GM23338 (cell line): ENCODE measurements around the gene EPAS1. TPM values are rescaled to one million over a fixed set of nuclear protein-coding genes. Genes with fewer than 3 reads are reported as not detected.
A peak's percentile ranks its signal among the peaks of the same experiment; 100 is the strongest.

Source experiments
- ATAC-seq: fragments of 200-7000 bp; cut with Tn5 transposase; 3 replicates; pipeline ENCODE4 v1.9.1; 2020
- DNase-seq: peaks from one replicate; pipeline ENCODE4 v3.0.0-alpha.2; 2015; ENCODE audit warnings: low spot score
- H2AFZ ChIP-seq: fragments of 200-600 bp; sonication (generic); 2 replicates; pipeline ENCODE4 v1.8.0; 2016; ENCODE audit warnings: antibody characterized with exemption, mild to moderate bottlenecking, moderate library complexity
- H3F3A ChIP-seq: fragments of 200-600 bp; sonication (generic); replicated peaks from 2 replicates; pipeline ENCODE4 v1.8.0; 2017; ENCODE audit warnings: antibody characterized with exemption, mixed run types, low read depth
- H3K27ac ChIP-seq: fragments of 200-600 bp; sonication (generic); 2 replicates; pipeline ENCODE4 v1.6.1; 2016; ENCODE audit warnings: low read depth
- H3K27me3 ChIP-seq: fragments of 200-600 bp; sonication (generic); 2 replicates; pipeline ENCODE4 v1.8.0; 2016; ENCODE audit warnings: mild to moderate bottlenecking, mixed run types, moderate library complexity; ENCODE audit not compliant: insufficient read depth
- H3K36me3 ChIP-seq: fragments of 200-600 bp; sonication (generic); 2 replicates; pipeline ENCODE4 v1.8.0; 2016; ENCODE audit warnings: mild to moderate bottlenecking; ENCODE audit not compliant: insufficient read depth
- H3K4me1 ChIP-seq: fragments of 200-600 bp; sonication (generic); 2 replicates; pipeline ENCODE4 v1.8.0; 2016; ENCODE audit warnings: mild to moderate bottlenecking, moderate library complexity; ENCODE audit not compliant: insufficient read depth
- H3K4me2 ChIP-seq: fragments of 200-600 bp; sonication (generic); 2 replicates; pipeline ENCODE4 v1.7.1; 2017; ENCODE audit warnings: mixed run types
- H3K4me3 ChIP-seq: fragments of 200-600 bp; sonication (generic); 2 replicates; pipeline ENCODE4 v1.6.1; 2016; ENCODE audit warnings: mixed run types
- H3K79me2 ChIP-seq: fragments of 200-600 bp; sonication (generic); replicated peaks from 2 replicates; pipeline ENCODE4 v1.8.0; 2017; ENCODE audit warnings: mild to moderate bottlenecking; ENCODE audit not compliant: insufficient read depth
- H3K9me2 ChIP-seq: fragments of 200-600 bp; sonication (generic); 2 replicates; pipeline ENCODE4 v1.8.0; 2017; ENCODE audit not compliant: insufficient read depth
- H4K20me1 ChIP-seq: fragments of 200-600 bp; sonication (generic); replicated peaks from 2 replicates; pipeline ENCODE4 v1.8.0; 2017; ENCODE audit warnings: mild to moderate bottlenecking; ENCODE audit not compliant: insufficient read depth
- H3K27ac Mint-ChIP-seq: 2 replicates; pipeline ENCODE4 v1.8.0; 2020; ENCODE audit warnings: inconsistent platforms, mild to moderate bottlenecking, moderate library complexity, mixed read lengths
- H3K27me3 Mint-ChIP-seq: 3 replicates; pipeline ENCODE4 v1.8.0; 2022; ENCODE audit warnings: low read depth, mild to moderate bottlenecking, moderate library complexity, mixed read lengths, inconsistent platforms; ENCODE audit not compliant: insufficient read depth, poor library complexity
- H3K36me3 Mint-ChIP-seq: 3 replicates; pipeline ENCODE4 v1.8.0; 2021; ENCODE audit warnings: low read depth, mild to moderate bottlenecking, inconsistent platforms, moderate library complexity, mixed read lengths
- H3K4me1 Mint-ChIP-seq: 3 replicates; pipeline ENCODE4 v1.8.0; 2020; ENCODE audit warnings: mild to moderate bottlenecking, inconsistent platforms, mixed read lengths
- H3K4me3 Mint-ChIP-seq: 3 replicates; pipeline ENCODE4 v1.8.0; 2021; ENCODE audit warnings: moderate library complexity, mild to moderate bottlenecking, inconsistent platforms, mixed read lengths
- H3K9me3 Mint-ChIP-seq: 3 replicates; pipeline ENCODE4 v1.8.0; 2020; ENCODE audit warnings: moderate library complexity, mild to moderate bottlenecking, inconsistent platforms, mixed read lengths
- CTCF ChIP-seq, 2 experiments: fragments of 200-600 bp in 1 of 2; sonication (generic) in 1 of 2; conservative IDR thresholded peaks; 2 replicates each; pipeline versions ENCODE4 v1.5.1 to v1.6.1; 2016 to 2017; ENCODE audit warnings: antibody characterized with exemption in 2 of 2, low read depth in 2 of 2, mild to moderate bottlenecking in 2 of 2, moderate library complexity in 1 of 2
- EZH2phosphoT487 ChIP-seq: fragments of 200-600 bp; sonication (generic); IDR thresholded peaks from one replicate; pipeline ENCODE4 v1.8.1; 2018; ENCODE audit warnings: antibody characterized with exemption; ENCODE audit not compliant: unreplicated experiment
- NANOG ChIP-seq: IDR thresholded peaks from 2 replicates; pipeline ENCODE4 v1.6.1; 2016; ENCODE audit warnings: antibody characterized with exemption, borderline replicate concordance
- ZNF331 ChIP-seq: fragments of 250-450 bp; sonication (Bioruptor Pico); IDR thresholded peaks from 2 replicates; pipeline ENCODE4 v1.5.0; 2020; ENCODE audit warnings: low read depth, mild to moderate bottlenecking, moderate library complexity
- ZNF462 ChIP-seq: fragments of 250-450 bp; sonication (Bioruptor Pico); IDR thresholded peaks from 2 replicates; pipeline ENCODE4 v1.5.0; 2020; ENCODE audit warnings: mild to moderate bottlenecking, moderate library complexity
- polyA plus RNA-seq: library from polyadenylated mRNA; unstranded; fragments of >200 nt; fragmentation: Nextera tagmentation; extraction: Ambion mirVana; gene quantifications from 2 replicates; pipeline ENCODE4 v1.2.1, GENCODE V29; 2016
- total RNA-seq: library from RNA; depleted of rRNA; stranded (reverse); fragments of >200 nt; shearing (Covaris generic); gene quantifications from 2 replicates; pipeline ENCODE4 v1.2.3, GENCODE V29; 2014

The EPAS1 gene
- total and polyA plus RNA-seq, 2 experiments from 2014 or later = 0.68 to 5.4 TPM

- Histone ChIP-seq H3F3A (no peaks in the 10 kb centered on the region), H3K4me1 (no peaks in the 10 kb centered on the region), H3K36me3 (0 out of 2 replicates have a peak, but pooled peaks cover 7% of the 10 kb centered on the region), H3K4me3 (no peak overlapping the region), H3K9me2 (peaks cover 10% of the 10 kb centered on the region; the same call in 1 of the 2 replicates), H3K27ac (no peak overlapping the region), H3K79me2 (no peaks in the 10 kb centered on the region), H2AFZ (no peak overlapping the region), H3K27me3 (no peaks in the 10 kb centered on the region), H4K20me1 (no peaks in the 10 kb centered on the region), H3K4me2 (no peak overlapping the region)
- H3K36me3 Mint-ChIP-seq = no peaks in the 10 kb centered on the region; the same call in 2 of the 3 replicates
- TF ChIP-seq ZNF331 (CRISPR knock-in tag) = no peak
- no peak for TF ChIP-seq EZH2phosphoT487
- no peak for TF ChIP-seq NANOG
- no peak for TF ChIP-seq ZNF462
- peak; percentile 63 to 70 for TF ChIP-seq CTCF (conservative IDR thresholded peaks at IDR 0.05; ENCODE audit: low read depth in 2 of 2)
- H3K4me1 Mint-ChIP-seq = 0 out of 3 replicates have a peak, but pooled peaks cover 2% of the 10 kb centered on the region
- H3K27ac Mint-ChIP-seq = no peak overlapping the region
- ATAC-seq = peak; percentile 70
- no peaks in the 10 kb centered on the region for H3K27me3 Mint-ChIP-seq
- no peak overlapping the region for H3K4me3 Mint-ChIP-seq
- H3K9me3 Mint-ChIP-seq = peaks cover 6% of the 10 kb centered on the region; the same call in 2 of the 3 replicates
- DNase-seq = peak; percentile 50
These were observed 68.9 kb downstream of the EPAS1 start for GRCh38 chr2:46365913-46366667.
